A673 (cell line): ENCODE measurements around the gene PFDN2.

ENCODE experiments used
- CTCF ChIP-seq: fragments of 300-800, 200-600 bp; sonication (generic); conservative IDR thresholded peaks from 2 replicates; pipeline ENCODE4 v1.5.1; 2017; ENCODE audit warnings: low read depth, mild to moderate bottlenecking, antibody characterized with exemption, low read length, moderate library complexity, mixed read lengths
- EZH2 ChIP-seq: fragments of 200-600 bp; sonication (generic); IDR thresholded peaks from 2 replicates; pipeline ENCODE4 v1.6.1; 2017; ENCODE audit warnings: borderline replicate concordance, low read depth, mild to moderate bottlenecking, mixed read lengths, antibody characterized with exemption, low read length; ENCODE audit not compliant: poor library complexity, severe bottlenecking

DNA sequence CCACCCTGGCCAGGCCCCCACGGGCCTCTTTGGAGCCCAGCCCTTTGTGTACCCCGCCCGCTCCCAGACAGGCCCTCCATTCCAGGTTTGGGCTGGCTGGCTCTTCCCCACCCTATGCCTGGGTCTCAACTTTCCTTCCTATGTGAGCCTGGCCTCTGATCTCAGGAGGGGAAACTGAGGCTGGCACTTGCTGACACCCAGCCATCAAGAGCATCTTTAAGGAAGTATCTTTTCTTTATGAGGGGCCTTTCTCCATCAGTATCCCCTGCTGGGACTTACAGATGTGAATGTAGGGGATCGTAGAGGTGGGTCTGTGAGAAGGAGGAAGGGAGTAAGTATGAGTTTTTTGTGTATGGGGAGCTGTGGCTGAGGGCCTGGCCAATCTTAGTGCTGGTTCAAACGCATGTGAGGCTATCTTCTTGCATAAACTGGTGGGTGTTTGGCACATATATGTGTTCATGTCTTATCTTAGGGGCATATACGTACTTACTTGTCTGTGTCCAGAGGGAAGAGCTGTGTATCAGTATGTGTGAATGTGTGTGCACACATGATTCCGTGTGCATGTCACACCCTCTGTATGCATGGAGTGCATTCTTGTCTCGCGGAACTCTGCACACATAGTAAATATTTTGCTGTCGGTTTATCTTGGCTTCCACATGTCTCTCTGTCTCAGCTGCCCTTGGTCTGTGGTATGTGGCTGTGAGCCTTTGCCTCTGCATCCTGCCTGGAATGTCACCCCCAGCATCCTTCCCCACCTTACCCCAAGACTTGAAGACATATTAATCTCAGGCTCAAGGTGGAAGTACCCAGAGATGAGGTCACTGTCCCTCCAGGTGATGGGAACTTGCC lies 33.9 kb downstream of the PFDN2 start:
- TF ChIP-seq CTCF (no peak), EZH2 (no peak)
